CD14-positive monocyte (primary cell): Measurements from ENCODE around the gene AFF3. TPM values are rescaled to one million over a fixed set of nuclear protein-coding genes. Genes with fewer than 3 reads are reported as not detected.
A peak's percentile ranks its signal among the peaks of the same experiment; 100 is the strongest.

Experiments
- DNase-seq, 3 donors: peaks; one replicate each; pipeline ENCODE4 v3.0.0-alpha.2; 2011 to 2022
- H2AFZ ChIP-seq: 2 replicates; pipeline ENCODE4 v1.6.0; 2012; ENCODE audit warnings: mild to moderate bottlenecking, low read depth, low read length, inconsistent platforms; ENCODE audit not compliant: insufficient read depth, poor library complexity, severe bottlenecking
- H3K27ac ChIP-seq, 2 donors: 1 replicate in 1 of 2; 2 replicates in 1 of 2; pipeline ENCODE4 v1.5.1; 2012 to 2013; ENCODE audit warnings: low read length in 2 of 2, control low read depth in 1 of 2, inconsistent platforms in 1 of 2, low read depth in 1 of 2, mild to moderate bottlenecking in 1 of 2
- H3K27me3 ChIP-seq, 2 donors: one replicate each; pipeline versions ENCODE4 v1.6.0 to v1.6.1; 2011 to 2013; ENCODE audit warnings: low read length in 2 of 2; ENCODE audit not compliant: control insufficient read depth in 2 of 2, insufficient read depth in 2 of 2
- H3K36me3 ChIP-seq, 2 donors: replicated peaks in 1 of 2; 1 replicate in 1 of 2; 2 replicates in 1 of 2; pipeline versions ENCODE4 v1.5.1 to v1.6.1; 2012 to 2013; ENCODE audit warnings: low read length in 2 of 2, control low read depth in 1 of 2, inconsistent platforms in 1 of 2, mild to moderate bottlenecking in 1 of 2; ENCODE audit not compliant: insufficient read depth in 2 of 2, control insufficient read depth in 1 of 2
- H3K4me1 ChIP-seq, 2 donors: 1 replicate in 1 of 2; 2 replicates in 1 of 2; pipeline versions ENCODE4 v1.5.1 to v1.6.1; 2012 to 2013; ENCODE audit warnings: low read length in 2 of 2, control low read depth in 1 of 2, inconsistent platforms in 1 of 2, mild to moderate bottlenecking in 1 of 2, moderate library complexity in 1 of 2; ENCODE audit not compliant: insufficient read depth in 2 of 2, control insufficient read depth in 1 of 2
- H3K4me2 ChIP-seq: replicated peaks from 2 replicates; pipeline ENCODE3; 2012; ENCODE audit warnings: low read length, moderate library complexity, mild to moderate bottlenecking; ENCODE audit not compliant: poor library complexity, severe bottlenecking; ENCODE audit errors: extremely low read depth
- H3K4me3 ChIP-seq, 3 experiments: fragments of 200-600 bp in 1 of 3; sonication (generic) in 1 of 3; replicated peaks in 1 of 3; 1 replicate in 2 of 3; 2 replicates in 1 of 3; pipeline ENCODE4 v1.5.1; 2011 to 2013; ENCODE audit warnings: low read length in 3 of 3, mild to moderate bottlenecking in 3 of 3, control low read depth in 2 of 3, low read depth in 2 of 3, inconsistent platforms in 1 of 3, moderate library complexity in 1 of 3
- H3K79me2 ChIP-seq: 2 replicates; pipeline ENCODE4 v1.6.0; 2012; ENCODE audit warnings: mild to moderate bottlenecking, control low read depth, inconsistent platforms, low read length, moderate library complexity; ENCODE audit not compliant: insufficient read depth
- H3K9ac ChIP-seq: 2 replicates; pipeline ENCODE4 v1.6.0; 2017; ENCODE audit warnings: low read length, mild to moderate bottlenecking; ENCODE audit not compliant: insufficient read depth, poor library complexity, severe bottlenecking
- H3K9me3 ChIP-seq, 2 donors: replicated peaks in 1 of 2; 1 replicate in 1 of 2; 2 replicates in 1 of 2; pipeline versions ENCODE4 v1.5.1 to v1.6.1; 2012 to 2013; ENCODE audit warnings: low read length in 2 of 2, control low read depth in 1 of 2; ENCODE audit not compliant: control insufficient read depth in 1 of 2, insufficient read depth in 1 of 2
- H4K20me1 ChIP-seq: 2 replicates; pipeline ENCODE4 v1.6.0; 2012; ENCODE audit warnings: mild to moderate bottlenecking, low read length, control low read depth, moderate library complexity; ENCODE audit not compliant: insufficient read depth
- H3K27ac Mint-ChIP-seq, 7 donors: one replicate each; pipeline ENCODE4 v1.8.0; 2020; ENCODE audit warnings: mild to moderate bottlenecking in 7 of 7, mixed read lengths in 7 of 7, moderate library complexity in 6 of 7, inconsistent platforms in 2 of 7
- H3K27me3 Mint-ChIP-seq, 3 donors: one replicate each; pipeline ENCODE4 v1.8.0; 2021 to 2022; ENCODE audit warnings: low read depth in 3 of 3, mild to moderate bottlenecking in 3 of 3, mixed read lengths in 3 of 3, moderate library complexity in 3 of 3, inconsistent platforms in 1 of 3
- H3K36me3 Mint-ChIP-seq, 2 donors: one replicate each; pipeline ENCODE4 v1.8.0; 2020; ENCODE audit warnings: mixed read lengths in 2 of 2, inconsistent platforms in 1 of 2, mild to moderate bottlenecking in 1 of 2
- H3K4me1 Mint-ChIP-seq: one replicate; pipeline ENCODE4 v1.8.0; 2020; ENCODE audit warnings: mild to moderate bottlenecking, mixed read lengths
- H3K4me3 Mint-ChIP-seq, 2 donors: one replicate each; pipeline ENCODE4 v1.8.0; 2020; ENCODE audit warnings: mild to moderate bottlenecking in 2 of 2, mixed read lengths in 2 of 2, moderate library complexity in 1 of 2
- H3K9me3 Mint-ChIP-seq, 7 donors: one replicate each; pipeline ENCODE4 v1.8.0; 2020 to 2022; ENCODE audit warnings: mixed read lengths in 7 of 7, mild to moderate bottlenecking in 6 of 7, moderate library complexity in 6 of 7, inconsistent platforms in 2 of 7
- WGBS: methylation state at CpG from one replicate; pipeline ENCODE4 v1.1.5; 2013; ENCODE audit warnings: missing lambda C conversion rate; ENCODE audit not compliant: insufficient coverage; 5-methylcytosine and 5-hydroxymethylcytosine counted together
- intact Hi-C, 2 donors: fragments of 100-400 bp; cut with micrococcal nuclease; formaldehyde crosslinking; loops; one replicate each; pipeline versions ENCODE4 v1.15.0 to v1.15.1; 2023
- polyA plus RNA-seq, 3 donors: library from polyadenylated mRNA; depleted of rRNA in 1 of 3; unstranded in 2 of 3; stranded (reverse) in 1 of 3; fragments of 300-500 nt in 2 of 3; fragments of >200 nt in 1 of 3; fragmentation: Illumina TruSeq in 2 of 3; gene quantifications; 1 replicate in 2 of 3; 2 replicates in 1 of 3; pipeline ENCODE4 v1.2.3, GENCODE V29; 2012 to 2021
- TF ChIP-seq, protein P1 (sequence below): fragments of 200-600 bp; IDR thresholded peaks from one replicate; pipeline ENCODE4 v1.8.0; 2022; ENCODE audit warnings: antibody characterized with exemption, mild to moderate bottlenecking

Gene AFF3
- polyA plus RNA-seq, 3 donors: 0.17 to 4.1 (median 0.49) TPM

DNA sequence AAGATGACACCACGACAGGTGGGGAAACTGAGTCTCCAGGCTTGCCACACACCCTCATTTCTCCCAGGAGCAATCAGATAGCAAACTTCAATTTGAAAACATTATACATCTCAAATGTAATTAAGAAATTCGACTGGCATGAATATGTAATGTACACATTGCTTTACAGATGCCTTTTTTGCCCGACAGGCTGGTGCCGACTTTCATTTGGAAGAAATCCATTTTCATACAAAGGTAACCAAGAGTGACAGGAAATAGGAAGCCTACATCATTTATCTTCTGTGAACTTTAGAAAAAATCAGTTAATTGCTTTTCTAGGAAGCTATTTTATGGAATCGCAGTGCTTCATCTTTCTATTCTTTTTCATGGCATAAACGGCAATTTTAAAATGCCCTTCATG lies 140.3 kb downstream of the AFF3 start:
- no peaks in the 10 kb centered on the region for H3K4me1 Mint-ChIP-seq
- DNase-seq: no peak
- H3K36me3 Mint-ChIP-seq: peaks cover 31 to 40% of the 10 kb centered on the region in 2 donors
- intact Hi-C loops: no loop called here
- no peaks in the 10 kb centered on the region for H3K27me3 ChIP-seq
- H2AFZ ChIP-seq: no peak overlapping the region
- no peak overlapping the region for H3K4me3 ChIP-seq
- no peaks in the 10 kb centered on the region for H3K27me3 Mint-ChIP-seq
- no peak overlapping the region for H3K27ac Mint-ChIP-seq
- WGBS: 100% methylated on average over 1 of the region's 6 CpGs
- H3K36me3 ChIP-seq: peaks cover 0 to 14% of the 10 kb centered on the region in 2 donors
- H3K4me3 Mint-ChIP-seq: no peak overlapping the region
- H3K9me3 ChIP-seq: no peaks in the 10 kb centered on the region
- no peaks in the 10 kb centered on the region for H4K20me1 ChIP-seq
- H3K4me1 ChIP-seq: no peaks in the 10 kb centered on the region
- no peak overlapping the region for H3K9ac ChIP-seq
- H3K27ac ChIP-seq: no peak overlapping the region
- H3K9me3 Mint-ChIP-seq: no peaks in the 10 kb centered on the region
- TF ChIP-seq, protein P1, sequence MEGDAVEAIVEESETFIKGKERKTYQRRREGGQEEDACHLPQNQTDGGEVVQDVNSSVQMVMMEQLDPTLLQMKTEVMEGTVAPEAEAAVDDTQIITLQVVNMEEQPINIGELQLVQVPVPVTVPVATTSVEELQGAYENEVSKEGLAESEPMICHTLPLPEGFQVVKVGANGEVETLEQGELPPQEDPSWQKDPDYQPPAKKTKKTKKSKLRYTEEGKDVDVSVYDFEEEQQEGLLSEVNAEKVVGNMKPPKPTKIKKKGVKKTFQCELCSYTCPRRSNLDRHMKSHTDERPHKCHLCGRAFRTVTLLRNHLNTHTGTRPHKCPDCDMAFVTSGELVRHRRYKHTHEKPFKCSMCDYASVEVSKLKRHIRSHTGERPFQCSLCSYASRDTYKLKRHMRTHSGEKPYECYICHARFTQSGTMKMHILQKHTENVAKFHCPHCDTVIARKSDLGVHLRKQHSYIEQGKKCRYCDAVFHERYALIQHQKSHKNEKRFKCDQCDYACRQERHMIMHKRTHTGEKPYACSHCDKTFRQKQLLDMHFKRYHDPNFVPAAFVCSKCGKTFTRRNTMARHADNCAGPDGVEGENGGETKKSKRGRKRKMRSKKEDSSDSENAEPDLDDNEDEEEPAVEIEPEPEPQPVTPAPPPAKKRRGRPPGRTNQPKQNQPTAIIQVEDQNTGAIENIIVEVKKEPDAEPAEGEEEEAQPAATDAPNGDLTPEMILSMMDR: no peak
- no peak overlapping the region for H3K4me2 ChIP-seq
- H3K79me2 ChIP-seq: no peaks in the 10 kb centered on the region

DNA sequence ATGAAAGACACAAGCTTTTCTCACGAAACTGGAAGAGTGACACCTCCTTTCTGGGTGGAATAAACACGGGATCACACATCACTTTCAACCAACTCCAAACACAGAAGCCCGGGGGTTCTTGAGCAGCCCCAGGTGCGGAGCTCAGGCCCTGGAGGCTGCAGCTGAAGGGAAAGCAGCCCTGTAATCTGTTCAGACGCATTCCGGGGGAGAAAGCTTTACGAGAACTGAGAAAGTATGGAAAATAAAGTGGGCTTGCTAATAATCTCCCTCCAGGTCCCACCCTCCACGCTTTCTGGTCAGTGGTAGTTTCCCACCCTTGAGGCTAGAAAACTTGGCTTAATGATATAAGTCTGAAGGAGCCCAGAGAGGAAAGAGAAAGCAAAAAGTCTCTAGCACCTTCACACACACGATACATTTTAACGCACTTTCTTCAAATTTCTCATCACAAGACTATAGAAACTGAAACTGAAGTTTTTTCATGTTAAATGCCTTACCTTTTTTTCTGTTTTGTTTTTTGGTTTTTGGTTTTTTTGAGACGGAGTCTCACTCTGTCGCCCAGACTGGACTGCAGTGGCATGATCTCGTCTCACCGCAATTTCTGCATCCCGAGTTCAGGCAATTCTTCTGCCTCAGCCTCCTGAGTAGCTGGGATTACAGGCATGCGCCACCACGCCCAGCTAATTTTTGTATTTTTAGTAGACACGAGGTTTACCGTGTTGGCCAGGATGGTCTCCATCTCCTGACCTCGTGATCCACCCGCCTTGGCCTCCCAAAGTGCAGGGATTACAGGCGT lies 141.3 kb downstream of the AFF3 start:
- peaks cover 24 to 32% of the 10 kb centered on the region in 2 donors for H3K36me3 Mint-ChIP-seq
- no peaks in the 10 kb centered on the region for H3K4me1 Mint-ChIP-seq
- peaks cover 0 to 8% of the 10 kb centered on the region in 2 donors for H3K36me3 ChIP-seq
- H3K9me3 ChIP-seq: no peaks in the 10 kb centered on the region
- WGBS: 94% methylated on average over 12 of the region's 22 CpGs
- intact Hi-C loops: no loop called here
- no peak overlapping the region for H3K4me3 Mint-ChIP-seq
- H3K4me2 ChIP-seq: no peak overlapping the region
- no peak overlapping the region for H3K27ac ChIP-seq
- H3K9me3 Mint-ChIP-seq: no peaks in the 10 kb centered on the region
- H3K27me3 Mint-ChIP-seq: no peaks in the 10 kb centered on the region
- TF ChIP-seq, protein P1: no peak
- H4K20me1 ChIP-seq: no peaks in the 10 kb centered on the region
- no peak for DNase-seq
- H3K79me2 ChIP-seq: no peaks in the 10 kb centered on the region
- H3K27ac Mint-ChIP-seq: peak overlapping the region in 1 of 7 donors; percentile 36
- no peak overlapping the region for H2AFZ ChIP-seq
- H3K27me3 ChIP-seq: no peaks in the 10 kb centered on the region
- H3K9ac ChIP-seq: no peak overlapping the region
- H3K4me3 ChIP-seq: no peak overlapping the region
- H3K4me1 ChIP-seq: no peaks in the 10 kb centered on the region
